Mesenchymal stem cell (in vitro differentiated cells and primary cell): ENCODE results near the gene ETFB.

Source experiments
- DNase-seq: peaks from one replicate; pipeline ENCODE4 v3.0.0-alpha.2; 2013
- H2AFZ ChIP-seq: one replicate; pipeline ENCODE4 v1.6.1; 2013; ENCODE audit warnings: low read depth, mild to moderate bottlenecking, control low read depth, inconsistent platforms, low read length, moderate library complexity
- H2AK5ac ChIP-seq: 2 replicates; pipeline ENCODE4 v1.6.1; 2013; ENCODE audit warnings: low read length, moderate library complexity, mild to moderate bottlenecking, inconsistent platforms; ENCODE audit not compliant: severe bottlenecking
- H2BK120ac ChIP-seq: one replicate; pipeline ENCODE4 v1.6.1; 2013; ENCODE audit warnings: low read depth, mild to moderate bottlenecking, inconsistent platforms, low read length, moderate library complexity
- H2BK12ac ChIP-seq, 2 experiments: one replicate each; pipeline ENCODE4 v1.6.1; 2013; ENCODE audit warnings: inconsistent platforms in 2 of 2, low read length in 2 of 2, mild to moderate bottlenecking in 2 of 2, moderate library complexity in 2 of 2, control low read depth in 1 of 2
- H2BK15ac ChIP-seq: one replicate; pipeline ENCODE4 v1.6.1; 2013; ENCODE audit warnings: mild to moderate bottlenecking, low read depth, inconsistent platforms; ENCODE audit not compliant: poor library complexity, severe bottlenecking
- H2BK5ac ChIP-seq: 2 replicates; pipeline ENCODE4 v1.6.1; 2013; ENCODE audit warnings: low read depth, mild to moderate bottlenecking, low read length, control low read depth, inconsistent platforms; ENCODE audit not compliant: poor library complexity, severe bottlenecking
- H3K14ac ChIP-seq, 2 experiments: one replicate each; pipeline ENCODE4 v1.6.1; 2013; ENCODE audit warnings: inconsistent platforms in 2 of 2, low read length in 2 of 2, control low read depth in 1 of 2, mild to moderate bottlenecking in 1 of 2, moderate library complexity in 1 of 2
- H3K18ac ChIP-seq, 2 experiments: one replicate each; pipeline ENCODE4 v1.6.1; 2013; ENCODE audit warnings: inconsistent platforms in 2 of 2, low read length in 2 of 2, control low read depth in 1 of 2, low read depth in 1 of 2, mild to moderate bottlenecking in 1 of 2
- H3K23ac ChIP-seq, 2 experiments: one replicate each; pipeline ENCODE4 v1.6.1; 2013; ENCODE audit warnings: inconsistent platforms in 2 of 2, low read length in 2 of 2, mild to moderate bottlenecking in 2 of 2, moderate library complexity in 2 of 2, control low read depth in 1 of 2
- H3K27ac ChIP-seq: 2 replicates; pipeline ENCODE4 v1.5.1; 2013; ENCODE audit warnings: mild to moderate bottlenecking, moderate library complexity, low read length, control low read depth, inconsistent platforms; ENCODE audit not compliant: poor library complexity, severe bottlenecking
- H3K27me3 ChIP-seq, 2 experiments: 2 replicates each; pipeline versions ENCODE4 v1.6.1 to v1.7.0; 2013; ENCODE audit warnings: low read length in 2 of 2, mild to moderate bottlenecking in 2 of 2, moderate library complexity in 2 of 2, control low read depth in 1 of 2, inconsistent platforms in 1 of 2; ENCODE audit not compliant: control insufficient read depth in 1 of 2, insufficient read depth in 1 of 2
- H3K36me3 ChIP-seq, 2 experiments: 2 replicates each; pipeline versions ENCODE4 v1.6.1 to v1.7.0; 2013; ENCODE audit warnings: low read length in 2 of 2, control low read depth in 1 of 2, inconsistent platforms in 1 of 2, low read depth in 1 of 2, mild to moderate bottlenecking in 1 of 2; ENCODE audit not compliant: insufficient read depth in 2 of 2, control insufficient read depth in 1 of 2
- H3K4ac ChIP-seq, 2 experiments: one replicate each; pipeline ENCODE4 v1.6.1; 2013; ENCODE audit warnings: inconsistent platforms in 2 of 2, low read length in 2 of 2, mild to moderate bottlenecking in 2 of 2, moderate library complexity in 2 of 2, control low read depth in 1 of 2, low read depth in 1 of 2
- H3K4me1 ChIP-seq: 2 replicates; pipeline ENCODE4 v1.6.1; 2013; ENCODE audit warnings: low read depth, low read length, control low read depth; ENCODE audit not compliant: control insufficient read depth, insufficient read depth
- H3K4me2 ChIP-seq: 2 replicates; pipeline ENCODE4 v1.6.1; 2013; ENCODE audit warnings: low read length, mild to moderate bottlenecking, inconsistent platforms; ENCODE audit not compliant: poor library complexity, severe bottlenecking
- H3K4me3 ChIP-seq, 2 experiments: 2 replicates each; pipeline versions ENCODE4 v1.5.1 to v1.7.0; 2013; ENCODE audit warnings: low read length in 2 of 2, mild to moderate bottlenecking in 2 of 2, control low read depth in 1 of 2, low read depth in 1 of 2; ENCODE audit not compliant: insufficient read depth in 1 of 2
- H3K79me1 ChIP-seq: replicated peaks from 2 replicates; pipeline ENCODE4 v1.6.1; 2013; ENCODE audit warnings: mild to moderate bottlenecking, control low read depth, low read length, inconsistent platforms; ENCODE audit not compliant: poor library complexity, severe bottlenecking
- H3K9ac ChIP-seq: 2 replicates; pipeline ENCODE4 v1.7.0; 2013; ENCODE audit warnings: mild to moderate bottlenecking, low read length, moderate library complexity
- H3K9me3 ChIP-seq: 2 replicates; pipeline ENCODE4 v1.7.0; 2013; ENCODE audit warnings: mild to moderate bottlenecking, low read length; ENCODE audit not compliant: control insufficient read depth
- H4K8ac ChIP-seq: one replicate; pipeline ENCODE4 v1.6.1; 2013; ENCODE audit warnings: inconsistent platforms, mild to moderate bottlenecking, low read length, moderate library complexity
- H4K91ac ChIP-seq: one replicate; pipeline ENCODE4 v1.6.1; 2013; ENCODE audit warnings: mild to moderate bottlenecking, low read length, inconsistent platforms
- WGBS: methylation state at CpG from one replicate; pipeline ENCODE4 v1.1.7; 2013; ENCODE audit warnings: mixed read lengths; 5-methylcytosine and 5-hydroxymethylcytosine counted together

The ETFB gene

DNA sequence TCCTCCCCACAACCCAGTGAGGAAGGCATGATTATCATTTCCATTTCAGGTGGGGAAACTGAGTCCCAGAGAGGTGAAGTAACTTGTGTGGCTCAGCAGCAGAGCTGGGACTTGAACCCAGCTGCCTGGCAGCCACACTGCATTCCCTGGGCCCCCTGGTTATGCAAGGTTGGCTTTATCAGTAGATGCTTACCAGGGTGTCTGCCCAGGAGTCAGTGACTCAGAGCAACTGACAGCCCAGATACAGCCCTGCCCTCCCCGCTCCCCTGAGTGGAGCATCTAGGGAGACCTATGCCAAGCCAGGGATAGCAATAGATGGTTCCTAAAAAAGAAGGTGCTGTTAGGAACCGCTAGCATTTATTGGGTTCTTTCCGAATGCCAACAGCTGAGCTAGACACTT, 48.8 kb downstream of the ETFB start:
- 87% methylated on average over 3 of the region's 3 CpGs for WGBS
- H3K36me3 ChIP-seq = no peaks in the 10 kb centered on the region
- no peaks in the 10 kb centered on the region for H3K79me1 ChIP-seq
- peaks cover 8 to 23% of the 10 kb centered on the region in 2 experiments for H3K27me3 ChIP-seq
- no peak overlapping the region for H3K14ac ChIP-seq
- no peak overlapping the region for H2BK5ac ChIP-seq
- no peak overlapping the region for H3K23ac ChIP-seq
- H3K4me2 ChIP-seq = no peak overlapping the region
- no peak for DNase-seq
- H3K4me1 ChIP-seq = no peaks in the 10 kb centered on the region
- H2BK120ac ChIP-seq = no peak overlapping the region
- no peak overlapping the region for H2BK12ac ChIP-seq
- H4K91ac ChIP-seq = no peak overlapping the region
- H2BK15ac ChIP-seq = no peak overlapping the region
- no peak overlapping the region for H3K4ac ChIP-seq
- no peaks in the 10 kb centered on the region for H3K9me3 ChIP-seq
- no peak overlapping the region for H3K27ac ChIP-seq
- H4K8ac ChIP-seq = no peak overlapping the region
- no peak overlapping the region for H2AK5ac ChIP-seq
- H3K18ac ChIP-seq = no peak overlapping the region
- no peak overlapping the region for H3K9ac ChIP-seq
- H2AFZ ChIP-seq = no peak overlapping the region
- H3K4me3 ChIP-seq = no peak overlapping the region

DNA sequence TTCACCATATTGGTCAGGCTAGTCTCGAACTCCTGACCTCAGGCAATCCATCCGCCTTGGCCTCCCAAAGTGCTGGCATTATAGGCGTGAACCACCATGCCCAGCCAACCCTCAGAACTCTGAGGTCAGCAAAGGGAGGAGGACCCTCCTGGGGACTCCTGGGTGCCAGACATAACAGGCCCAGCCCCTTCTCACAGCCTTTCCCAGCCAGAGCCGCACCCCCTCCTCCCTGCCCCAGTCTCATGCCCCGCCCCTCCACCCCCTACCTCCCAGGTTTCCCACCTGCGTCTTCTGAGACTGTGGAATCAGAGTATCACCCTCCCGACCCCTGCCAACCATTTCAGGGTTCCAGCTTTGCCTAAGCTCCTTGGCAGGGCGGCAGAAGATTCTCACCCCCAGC, 49.5 kb downstream of the ETFB start:
- WGBS = 62% methylated on average over 8 of the region's 8 CpGs
- no peak overlapping the region for H3K9ac ChIP-seq
- H3K4me1 ChIP-seq = no peaks in the 10 kb centered on the region
- H3K14ac ChIP-seq = no peak overlapping the region
- H4K91ac ChIP-seq = no peak overlapping the region
- H3K4me2 ChIP-seq = no peak overlapping the region
- H3K9me3 ChIP-seq = no peaks in the 10 kb centered on the region
- peaks cover 12 to 28% of the 10 kb centered on the region in 2 experiments for H3K27me3 ChIP-seq
- H3K36me3 ChIP-seq = no peaks in the 10 kb centered on the region
- H3K79me1 ChIP-seq = no peaks in the 10 kb centered on the region
- H3K4me3 ChIP-seq = no peak overlapping the region
- no peak overlapping the region for H2BK12ac ChIP-seq
- no peak overlapping the region for H2BK5ac ChIP-seq
- no peak overlapping the region for H2AK5ac ChIP-seq
- H2BK15ac ChIP-seq = no peak overlapping the region
- no peak overlapping the region for H4K8ac ChIP-seq
- DNase-seq = no peak
- H2AFZ ChIP-seq = no peak overlapping the region
- H3K4ac ChIP-seq = no peak overlapping the region
- H3K23ac ChIP-seq = no peak overlapping the region
- no peak overlapping the region for H3K18ac ChIP-seq
- no peak overlapping the region for H3K27ac ChIP-seq
- H2BK120ac ChIP-seq = no peak overlapping the region

DNA sequence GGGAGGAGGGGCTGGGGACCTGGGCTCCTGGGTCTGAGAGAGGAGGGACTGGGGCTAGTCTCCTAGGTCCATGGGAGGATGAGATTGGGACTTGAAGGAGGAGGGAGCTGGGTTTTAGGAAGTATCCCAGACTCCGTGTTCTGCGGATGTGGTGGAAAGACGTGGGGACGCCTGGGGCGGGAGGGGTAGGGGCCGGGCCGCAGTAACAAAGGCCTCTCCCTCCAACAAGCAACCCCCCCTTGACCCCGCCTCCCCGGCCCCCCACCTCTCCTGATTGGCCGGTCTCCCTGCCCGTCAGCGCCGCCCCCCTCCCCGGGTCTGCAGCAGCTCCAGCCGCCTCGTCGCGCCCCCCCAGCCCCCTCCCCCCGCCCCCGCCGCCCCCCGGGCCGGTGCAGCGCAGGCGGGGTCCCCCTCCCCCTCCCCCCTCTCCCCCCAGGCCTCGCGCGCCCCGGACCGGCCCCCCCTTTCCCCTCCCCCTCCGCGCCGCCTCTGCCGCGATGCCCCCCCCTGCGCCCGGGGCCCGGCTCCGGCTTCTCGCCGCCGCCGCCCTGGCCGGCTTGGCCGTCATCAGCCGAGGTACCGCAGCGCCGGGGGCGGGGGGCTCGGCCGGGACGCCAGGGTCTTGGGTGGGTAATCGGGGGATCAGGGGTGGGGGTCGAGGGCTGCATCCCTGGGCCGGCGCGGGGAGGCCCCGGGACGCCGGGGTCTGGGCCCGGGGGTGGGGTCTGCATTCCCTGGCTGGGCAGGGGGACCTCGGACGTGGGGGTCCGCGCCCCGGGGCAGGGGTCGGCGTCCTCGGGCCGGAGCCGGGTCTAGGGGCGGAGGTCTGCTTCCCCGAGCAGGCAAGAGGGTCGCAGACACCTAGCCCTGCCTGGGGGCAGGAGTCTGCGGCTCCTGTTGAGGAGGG, 54.6 kb downstream of the ETFB start, which contains the start of gene IGLON5:
Gene IGLON5, plus strand, starts transcription at position 294 of the 907 bp plus-strand sequence. Its CDS starts 204 bp downstream, at position 498.
- WGBS = 13% methylated on average over 27 of the region's 76 CpGs
- H3K27me3 ChIP-seq = peaks cover 12 to 34% of the 10 kb centered on the region in 2 experiments
- no peak within 1 kb of the TSS for H3K4me2 ChIP-seq

GRCh38 chr19:51305479-51305878, 60.7 kb downstream of the ETFB start:
- peaks cover 15% of the 10 kb centered on the region for H3K9me3 ChIP-seq
- 65% methylated on average over 1 of the region's 3 CpGs for WGBS
- no peak overlapping the region for H2BK15ac ChIP-seq

More for the DNA sequence above, 54.6 kb downstream of the ETFB start, which contains the start of gene IGLON5:
- Histone ChIP-seq H3K14ac (no peak within 1 kb of the TSS), H2BK12ac (no peak within 1 kb of the TSS), H4K8ac (no peak within 1 kb of the TSS), H3K18ac (no peak within 1 kb of the TSS), H3K23ac (no peak within 1 kb of the TSS), H3K4me3 (no peak within 1 kb of the TSS), H2AK5ac (no peak within 1 kb of the TSS), H3K79me1 (no peaks in the 10 kb centered on the region), H3K27ac (no peak within 1 kb of the TSS), H3K4ac (no peak within 1 kb of the TSS), H2BK120ac (no peak within 1 kb of the TSS), H3K36me3 (no peaks in the 10 kb centered on the region), H4K91ac (no peak within 1 kb of the TSS), H2BK5ac (no peak within 1 kb of the TSS), H3K9ac (no peak within 1 kb of the TSS), H2BK15ac (no peak within 1 kb of the TSS), H2AFZ (no peak within 1 kb of the TSS), H3K4me1 (no peaks in the 10 kb centered on the region), H3K9me3 (peaks cover 5% of the 10 kb centered on the region)
- no peak for DNase-seq

More at GRCh38 chr19:51305479-51305878, 60.7 kb downstream of the ETFB start:
- DNase-seq = no peak
- no peak overlapping the region for H2BK12ac ChIP-seq
- no peak overlapping the region for H4K91ac ChIP-seq
- no peak overlapping the region for H3K23ac ChIP-seq
- H2BK5ac ChIP-seq = no peak overlapping the region
- H4K8ac ChIP-seq = no peak overlapping the region
- no peak overlapping the region for H3K4me3 ChIP-seq
- no peak overlapping the region for H3K18ac ChIP-seq
- no peak overlapping the region for H2BK120ac ChIP-seq
- no peak overlapping the region for H3K9ac ChIP-seq
- H2AK5ac ChIP-seq = no peak overlapping the region
- H3K36me3 ChIP-seq = no peaks in the 10 kb centered on the region
- no peak overlapping the region for H2AFZ ChIP-seq
- no peak overlapping the region for H3K27ac ChIP-seq
- no peaks in the 10 kb centered on the region for H3K4me1 ChIP-seq
- H3K14ac ChIP-seq = no peak overlapping the region
- no peak overlapping the region for H3K4ac ChIP-seq
- no peak overlapping the region for H3K4me2 ChIP-seq
- peaks cover 0 to 20% of the 10 kb centered on the region in 2 experiments for H3K27me3 ChIP-seq
- H3K79me1 ChIP-seq = no peaks in the 10 kb centered on the region
